NCI-H146 (cell line): ENCODE measurements around the gene CHKB.

ENCODE experiments used
- DNase-seq: peaks from one replicate; lab custom pipeline; 2025; lab: John Stamatoyannopoulos, UW

The CHKB gene

DNA sequence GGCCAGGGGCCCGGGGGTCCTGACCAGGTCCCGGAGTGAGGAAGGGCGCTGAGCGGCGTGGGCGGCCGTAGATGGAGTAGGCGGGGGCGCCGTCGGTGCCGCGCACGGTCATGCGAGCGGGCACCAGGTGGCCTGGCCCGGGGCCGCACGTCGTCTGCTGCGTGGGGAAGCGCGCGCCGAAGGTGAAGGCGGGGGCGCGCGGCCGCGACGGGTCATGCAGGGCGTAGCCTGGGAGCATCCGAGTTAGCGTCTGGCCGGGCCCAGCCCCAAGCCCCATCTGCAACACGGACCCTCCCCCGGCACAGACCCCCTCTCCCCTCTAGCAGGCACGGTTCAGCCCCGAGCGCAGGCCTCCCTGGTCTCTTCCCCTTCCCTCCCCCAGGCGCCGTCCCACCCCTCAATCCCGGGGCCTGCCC lies 51.1 kb downstream of the CHKB start:
- DNase-seq = peak; percentile 8

DNA sequence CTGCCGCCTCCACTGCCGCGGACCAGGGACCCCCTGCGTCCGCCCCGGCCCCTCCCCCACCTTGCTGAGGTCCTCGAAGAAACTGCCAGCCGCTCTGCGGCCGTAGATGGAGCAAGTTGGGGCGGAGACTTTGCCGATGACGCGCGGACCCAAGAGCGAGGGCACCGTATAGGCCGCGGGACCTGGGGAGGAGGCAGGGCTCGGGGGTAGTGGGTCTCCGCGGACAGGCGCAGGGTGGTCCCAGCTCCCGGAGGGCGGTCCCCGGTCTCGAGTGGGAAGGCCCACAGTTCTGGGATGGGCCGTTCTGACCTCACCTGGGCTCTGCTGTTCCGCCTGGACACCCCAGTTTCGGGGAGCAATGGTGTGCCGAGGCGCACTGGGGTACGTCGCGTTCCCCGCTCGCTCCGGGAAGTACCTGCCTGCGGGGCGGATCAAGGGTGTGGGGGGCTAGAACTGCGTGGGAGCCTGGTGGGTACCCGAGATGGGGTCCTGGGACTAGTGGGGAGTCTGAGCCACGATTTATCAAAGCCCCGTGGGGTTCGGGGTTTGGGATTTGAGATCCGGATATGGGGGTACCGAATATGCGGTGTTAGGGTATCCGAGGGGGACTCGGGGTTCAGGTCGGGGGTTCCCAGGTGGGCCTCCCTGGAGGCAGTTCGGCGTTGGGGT lies 51.6 kb downstream of the CHKB start:
- peak; percentile 42 for DNase-seq

DNA sequence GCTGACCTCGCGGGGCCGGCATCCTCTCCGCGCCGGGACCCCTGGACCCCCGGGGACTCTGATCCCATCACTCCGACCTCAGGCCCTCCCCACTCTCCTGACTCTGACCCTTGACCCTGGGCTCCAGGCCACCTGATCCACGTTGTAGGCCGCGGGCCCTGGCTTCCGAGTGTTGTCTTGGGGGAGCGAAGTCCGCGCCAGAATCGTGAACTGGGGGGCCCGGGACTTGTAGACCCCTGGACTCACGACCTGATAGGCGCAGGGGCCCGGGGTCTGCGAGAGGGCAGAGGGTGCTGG lies 52.1 kb downstream of the CHKB start:
- DNase-seq = no peak

DNA sequence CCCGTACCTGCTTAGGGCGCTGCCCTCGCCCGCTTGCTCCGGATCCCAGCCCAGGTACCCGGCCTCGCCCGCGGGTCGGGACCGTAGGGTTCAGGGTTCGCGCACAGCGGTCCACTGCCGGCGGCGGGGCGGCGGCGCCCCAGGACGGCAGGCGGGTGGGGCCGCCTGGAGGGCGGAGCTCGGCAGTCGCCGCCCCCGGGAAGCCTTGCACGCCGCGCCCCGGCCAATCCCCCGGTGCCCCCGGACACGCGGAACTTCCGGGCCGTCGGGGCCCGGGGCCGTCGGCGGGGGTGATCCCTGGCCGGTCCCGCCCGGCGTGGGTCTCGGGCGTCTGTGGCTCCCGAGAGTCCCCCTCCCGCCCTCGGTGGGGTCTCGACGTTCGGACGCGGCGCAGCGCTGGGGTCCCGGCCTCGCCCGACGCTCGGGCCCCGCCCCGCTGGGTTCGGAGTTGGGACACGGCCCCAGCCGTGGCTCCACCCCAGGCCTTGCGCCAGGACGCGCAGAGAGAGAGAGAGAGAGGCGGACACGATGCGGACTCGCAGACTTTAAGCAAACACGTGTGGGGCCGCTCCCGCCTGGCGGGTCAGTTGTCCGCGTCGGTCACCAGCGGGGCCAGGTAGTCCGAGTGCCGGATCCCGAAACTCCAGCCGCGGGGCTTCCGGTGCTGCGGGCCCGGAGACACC lies 52.6 kb downstream of the CHKB start, which contains the start of gene TYMP:
TYMP (minus strand) TSS at position 116 of the 683 bp plus-strand sequence. CDS start 303 bp downstream, outside the sequence.
- peak; percentile 25 for DNase-seq

GRCh38 chr22:50529416-50529896 lies 53.2 kb downstream of the CHKB start:
- DNase-seq = no peak
